ENCODE measurements around the gene TRA2B.
A peak's percentile ranks its signal among the peaks of the same experiment; 100 is the strongest.

The TRA2B gene

DNA sequence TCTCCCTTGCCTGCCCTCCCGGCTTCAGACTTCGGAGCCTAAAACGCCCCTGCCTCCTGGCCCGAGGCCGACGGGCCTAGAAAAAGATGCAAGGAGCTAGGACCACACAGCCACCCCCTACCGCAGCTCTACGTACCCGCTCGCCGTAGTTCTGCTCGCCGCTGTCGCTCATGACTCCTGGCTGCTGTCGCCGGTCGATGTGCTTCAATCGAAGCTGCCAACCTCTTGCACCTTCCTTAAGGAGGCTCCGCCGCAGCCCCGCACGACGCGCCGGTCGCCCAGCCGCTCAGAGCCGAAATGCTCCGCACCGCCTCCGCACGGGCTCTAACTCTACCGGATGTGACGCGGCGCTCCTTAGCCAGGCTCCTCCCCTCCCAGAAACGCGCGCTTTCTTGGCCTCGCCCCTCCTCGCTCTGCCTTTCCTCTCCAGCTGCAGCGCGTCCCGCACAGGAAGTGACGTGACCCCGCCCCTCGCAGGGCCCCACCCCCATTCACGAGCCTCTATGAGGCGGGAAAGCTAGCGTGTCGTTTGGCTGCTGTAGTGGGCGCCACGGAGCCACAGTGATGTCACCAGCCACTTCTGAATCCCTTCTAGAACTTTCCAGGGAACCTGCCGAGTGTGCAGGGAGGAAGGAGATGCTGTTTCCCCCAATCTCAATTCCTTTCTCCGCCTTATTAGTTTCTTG is at the start of gene TRA2B:
Gene TRA2B, minus strand, starts transcription at position 326 of the 686 bp plus-strand sequence. Its CDS starts 154 bp downstream, at position 172.
- peak; percentile 96 for DNase-seq (ENCODE audit: low read depth)

DNA sequence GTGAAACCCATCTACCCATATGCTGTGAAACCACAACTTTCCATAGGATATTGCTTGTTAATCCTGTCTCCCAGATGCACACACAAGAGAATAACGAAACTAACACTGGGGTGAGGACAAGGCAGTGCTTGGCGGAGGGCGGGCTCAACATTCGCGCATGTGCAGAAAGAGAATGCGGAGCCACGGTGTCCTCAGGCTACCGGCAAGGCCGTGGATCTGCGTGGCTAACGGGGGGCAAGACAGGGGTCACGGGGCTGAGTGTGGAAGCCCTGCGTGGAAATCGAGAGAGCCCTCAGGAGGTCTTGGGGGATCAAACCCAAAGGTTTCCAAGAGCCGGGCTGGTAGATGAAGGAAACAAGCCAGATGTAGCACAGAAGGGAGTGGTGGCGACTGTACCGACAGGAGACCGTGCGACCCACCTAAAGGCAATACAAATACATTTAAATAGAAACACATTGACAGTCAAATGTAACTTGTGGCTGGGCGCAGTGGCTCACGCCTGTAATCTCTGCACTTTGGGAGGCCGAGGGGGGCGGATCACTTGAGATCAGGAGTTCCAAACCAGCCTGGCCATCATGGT is 48.5 kb upstream of the TRA2B start:
- no peak for DNase-seq (ENCODE audit: low read depth)

DNA sequence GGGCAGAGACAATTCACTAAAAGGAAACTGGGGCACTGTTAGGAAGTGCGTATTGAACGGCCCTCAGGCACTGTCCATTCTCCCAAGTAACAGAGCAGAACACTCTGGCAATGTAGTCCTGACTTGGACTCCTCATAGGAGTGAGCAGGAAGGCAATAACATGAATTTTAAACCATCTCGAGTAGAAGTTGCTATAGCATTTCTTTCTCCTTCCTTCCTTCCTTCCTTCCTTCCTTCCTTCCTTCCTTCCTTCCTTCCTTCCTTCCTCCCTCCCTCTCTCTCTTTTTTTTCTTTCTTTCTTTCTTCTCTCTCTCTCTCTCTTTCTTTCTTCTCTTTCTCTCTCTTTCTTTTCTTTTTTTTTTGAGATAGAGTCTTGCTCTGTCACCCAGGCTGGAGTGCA is 46.4 kb upstream of the TRA2B start:
- DNase-seq (ENCODE audit: low read depth) = no peak

DNA sequence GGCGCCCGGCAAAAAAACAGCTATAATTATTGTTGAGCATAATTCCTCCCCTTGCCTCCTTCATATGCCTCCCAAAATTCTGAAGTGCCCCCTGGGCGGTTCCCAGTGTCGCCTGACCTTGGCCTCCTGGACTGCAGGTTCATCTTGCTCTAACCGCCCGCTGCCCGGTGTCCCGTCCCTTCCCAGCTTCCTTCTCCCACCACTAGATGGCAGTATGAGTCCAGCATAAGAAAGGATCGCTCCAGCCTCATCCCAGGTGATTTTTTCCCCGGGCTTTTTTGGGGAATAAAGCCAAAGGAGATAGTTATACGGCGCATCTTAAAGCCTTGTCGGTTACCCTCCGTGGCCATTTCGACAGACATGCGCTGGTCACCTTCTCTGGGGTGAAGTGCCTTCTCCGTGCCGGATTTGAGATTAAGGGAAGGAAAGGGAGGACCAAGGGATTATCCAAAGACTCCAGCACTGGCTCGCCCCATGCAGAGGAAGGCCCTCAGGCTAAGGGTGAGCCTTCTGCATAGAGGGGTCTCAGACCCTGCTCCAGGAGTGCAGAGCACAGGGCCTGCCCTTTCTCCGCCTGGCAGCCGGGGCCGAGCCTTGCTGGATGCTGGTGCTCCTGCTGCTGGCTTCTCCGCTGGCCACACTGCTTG is 45.8 kb upstream of the TRA2B start:
- peak; percentile 55 for DNase-seq (ENCODE audit: low read depth)

DNA sequence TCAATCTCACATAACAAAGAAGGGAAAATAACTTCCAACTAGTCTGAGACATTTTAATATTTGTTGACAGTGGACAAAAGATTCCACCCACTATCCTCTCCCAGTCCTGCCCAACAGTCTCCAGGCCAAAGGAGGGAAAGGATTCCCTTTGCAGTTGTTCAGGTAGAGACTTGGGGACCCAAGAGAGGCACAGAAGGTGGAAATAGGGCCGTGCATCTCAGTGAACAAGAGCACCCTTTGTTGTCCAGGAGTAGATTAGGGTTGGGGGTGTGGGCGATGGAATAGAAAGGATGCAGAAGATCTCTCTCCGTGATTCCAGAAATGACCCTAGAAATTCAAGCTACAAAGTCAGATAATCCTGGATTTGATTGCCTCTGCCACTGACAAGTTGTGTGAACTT is 44.8 kb upstream of the TRA2B start:
- DNase-seq (ENCODE audit: low read depth) = no peak

DNA sequence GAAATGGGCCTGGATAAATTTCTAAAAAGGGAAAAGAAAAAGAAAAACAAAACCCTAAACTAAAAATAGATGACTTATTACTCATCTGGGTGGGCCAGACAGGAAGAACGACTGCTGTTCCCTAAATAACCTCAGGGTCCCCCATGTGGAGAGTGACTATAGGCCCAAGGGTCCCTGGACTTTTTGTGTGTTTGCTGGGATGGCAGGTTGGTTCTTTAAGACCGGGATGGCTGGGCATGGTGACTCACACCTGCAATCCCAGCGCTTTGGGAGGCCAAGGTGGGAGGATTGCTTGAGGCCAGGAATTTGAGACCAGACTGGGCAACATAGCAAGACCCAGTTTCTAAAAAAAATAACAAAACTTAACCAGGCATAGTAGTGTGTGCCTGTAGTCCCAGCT is 43.8 kb upstream of the TRA2B start:
- no peak for DNase-seq (ENCODE audit: low read depth)

DNA sequence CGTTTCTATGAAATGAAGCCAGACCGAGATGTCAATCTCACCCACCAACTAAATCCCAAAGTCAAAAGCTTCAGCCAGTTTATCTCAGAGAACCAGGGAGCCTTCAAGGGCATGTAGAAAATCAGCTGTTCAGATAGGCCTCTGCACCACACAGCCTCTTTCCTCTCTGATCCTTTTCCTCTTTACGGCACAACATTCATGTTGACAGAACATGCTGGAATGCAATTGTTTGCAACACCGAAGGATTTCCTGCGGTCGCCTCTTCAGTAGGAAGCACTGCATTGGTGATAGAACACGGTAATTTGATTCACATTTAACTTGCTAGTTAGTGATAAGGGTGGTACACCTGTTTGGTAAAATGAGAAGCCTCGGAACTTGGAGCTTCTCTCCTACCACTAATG is 41.9 kb upstream of the TRA2B start:
- DNase-seq (ENCODE audit: low read depth) = no peak

DNA sequence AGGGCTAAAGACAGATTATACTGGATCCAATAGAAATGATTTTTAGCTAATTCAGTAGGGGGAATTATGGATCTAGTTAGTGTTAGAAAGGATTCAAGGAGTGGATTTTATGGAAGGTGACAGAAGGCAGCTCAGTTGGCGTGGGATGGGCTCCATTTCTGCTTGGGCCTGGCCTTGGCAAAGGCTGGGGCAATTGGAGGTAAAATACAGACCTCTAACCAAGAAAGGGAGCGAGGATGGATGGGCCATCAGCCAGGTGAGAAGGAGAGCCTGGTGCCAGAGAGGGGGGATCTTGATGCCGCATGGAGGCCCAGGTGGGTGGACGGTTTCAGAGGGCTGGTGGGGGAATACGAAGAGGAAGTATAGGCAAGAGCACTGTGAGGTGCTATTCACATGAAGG is 40.7 kb upstream of the TRA2B start:
- DNase-seq (ENCODE audit: low read depth) = no peak

DNA sequence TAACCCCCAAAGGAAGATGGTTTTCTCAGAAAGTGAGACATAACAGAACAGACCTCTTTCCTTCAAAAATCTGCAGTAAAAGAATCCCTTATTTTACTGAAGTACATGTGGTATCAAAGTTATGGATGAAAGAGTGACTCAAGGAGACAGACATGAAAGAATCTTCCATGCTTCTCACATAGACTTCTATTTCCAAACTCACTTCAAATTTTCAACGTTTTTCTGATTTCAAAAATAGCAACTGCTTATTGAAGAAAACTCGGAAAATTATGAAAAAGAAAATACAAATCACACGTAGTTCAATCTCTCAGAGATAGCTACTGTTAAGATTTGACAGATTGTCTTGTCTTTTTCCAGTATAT is 39.8 kb upstream of the TRA2B start:
- no peak for DNase-seq (ENCODE audit: low read depth)

DNA sequence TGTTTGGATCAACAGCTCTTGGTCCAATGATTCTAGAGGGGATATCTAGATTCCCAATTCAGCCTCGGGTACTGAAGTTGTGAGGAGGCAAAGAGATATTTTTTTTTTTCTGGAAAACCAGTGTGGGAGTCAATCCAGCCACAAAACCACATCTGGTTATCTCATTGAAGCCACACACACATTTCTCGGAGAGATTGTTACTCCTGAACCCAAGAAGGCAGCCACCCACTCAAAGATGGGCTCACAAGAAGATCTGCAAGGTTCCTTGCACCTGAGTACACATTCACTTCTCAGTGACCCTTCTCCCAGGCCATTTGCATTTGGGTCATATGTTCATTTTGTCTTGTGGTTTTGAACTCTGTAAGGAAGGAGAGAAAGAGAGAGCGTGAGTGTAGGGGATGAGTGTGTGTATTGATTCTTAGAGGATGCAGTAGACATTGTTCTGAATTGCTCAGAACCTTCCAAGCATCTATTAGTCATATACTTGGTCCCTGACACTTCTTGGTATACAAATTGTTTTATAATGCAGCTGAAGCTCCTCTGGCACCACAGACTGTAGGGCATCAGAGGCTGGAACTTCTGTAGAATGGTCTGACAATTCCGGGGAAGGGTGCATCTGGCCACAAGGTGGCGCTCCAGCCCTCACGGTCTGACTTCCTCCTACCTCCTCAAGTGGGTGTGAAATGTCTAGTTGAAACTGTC is 39.3 kb upstream of the TRA2B start:
- DNase-seq (ENCODE audit: low read depth) = peak; percentile 60

DNA sequence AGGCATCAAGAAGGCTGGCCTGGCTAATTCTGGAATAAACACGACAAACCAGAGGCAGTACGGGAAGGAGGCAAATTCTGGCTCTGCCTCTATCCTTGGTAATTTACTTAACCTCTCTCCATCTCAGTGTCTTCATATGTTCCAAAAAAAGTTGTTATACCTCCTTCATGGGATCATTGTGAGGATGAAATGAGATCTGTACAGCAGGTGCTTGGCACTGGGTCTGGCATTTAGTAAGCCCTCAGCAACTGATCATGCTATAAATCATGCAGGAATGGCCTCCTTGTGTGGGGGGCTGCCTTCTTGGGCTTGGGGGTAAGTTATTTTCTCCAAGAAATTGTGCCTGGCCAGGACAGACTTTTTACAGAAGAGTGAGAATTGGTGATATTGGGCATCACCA is 38.3 kb upstream of the TRA2B start:
- no peak for DNase-seq (ENCODE audit: low read depth)

DNA sequence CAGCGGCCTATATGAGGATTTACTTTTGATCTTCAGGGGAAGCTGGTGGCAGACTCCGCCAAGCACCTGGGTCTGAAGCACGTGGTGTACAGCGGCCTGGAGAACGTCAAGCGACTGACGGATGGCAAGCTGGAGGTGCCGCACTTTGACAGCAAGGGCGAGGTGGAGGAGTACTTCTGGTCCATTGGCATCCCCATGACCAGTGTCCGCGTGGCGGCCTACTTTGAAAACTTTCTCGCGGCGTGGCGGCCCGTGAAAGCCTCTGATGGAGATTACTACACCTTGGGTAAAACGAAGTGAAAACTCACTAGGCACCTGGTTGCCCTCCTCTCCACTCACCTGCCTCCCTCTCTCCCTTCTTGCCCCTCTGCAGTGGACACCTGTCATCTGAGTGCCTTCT is 33.8 kb upstream of the TRA2B start:
- DNase-seq (ENCODE audit: low read depth) = no peak

DNA sequence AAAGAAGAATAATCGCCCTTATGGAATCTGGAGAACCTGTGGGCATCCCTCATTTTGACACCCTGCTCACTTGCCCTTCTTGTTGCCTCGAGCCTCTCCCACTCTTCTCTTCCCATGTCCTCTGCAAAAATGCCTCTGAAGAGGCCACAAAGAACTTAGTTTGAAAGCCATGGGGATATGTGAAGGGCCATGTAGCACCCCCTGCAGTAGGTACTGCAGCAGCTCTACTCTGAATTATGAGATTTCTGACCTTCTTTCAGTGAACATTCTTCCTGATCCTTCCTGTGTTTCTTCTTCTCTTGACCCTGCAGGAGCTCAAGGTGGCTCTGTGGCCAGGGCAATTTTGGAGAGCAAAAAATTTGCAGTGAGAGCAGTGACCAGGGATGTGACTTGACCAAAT is 30.4 kb upstream of the TRA2B start:
- DNase-seq (ENCODE audit: low read depth) = no peak

DNA sequence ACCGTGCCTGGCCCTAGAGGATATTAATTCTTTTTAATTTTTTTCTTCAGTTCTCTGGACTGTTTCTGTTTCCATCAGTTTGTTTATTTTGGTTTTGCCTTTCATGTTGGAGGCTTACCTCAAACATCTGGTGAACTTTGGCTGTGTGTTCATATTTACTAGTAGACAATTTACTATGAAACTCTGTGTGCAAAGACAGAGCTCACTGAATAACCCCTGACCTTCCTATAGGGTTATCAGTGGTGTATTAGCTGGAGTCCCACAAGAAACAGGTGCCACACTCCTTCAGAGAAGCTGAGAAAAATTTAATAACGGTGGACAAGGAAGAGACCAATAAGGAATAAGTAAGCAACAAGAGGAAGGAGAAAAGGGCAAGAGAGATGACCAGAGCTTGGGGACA is 28.8 kb upstream of the TRA2B start:
- no peak for DNase-seq (ENCODE audit: low read depth)

DNA sequence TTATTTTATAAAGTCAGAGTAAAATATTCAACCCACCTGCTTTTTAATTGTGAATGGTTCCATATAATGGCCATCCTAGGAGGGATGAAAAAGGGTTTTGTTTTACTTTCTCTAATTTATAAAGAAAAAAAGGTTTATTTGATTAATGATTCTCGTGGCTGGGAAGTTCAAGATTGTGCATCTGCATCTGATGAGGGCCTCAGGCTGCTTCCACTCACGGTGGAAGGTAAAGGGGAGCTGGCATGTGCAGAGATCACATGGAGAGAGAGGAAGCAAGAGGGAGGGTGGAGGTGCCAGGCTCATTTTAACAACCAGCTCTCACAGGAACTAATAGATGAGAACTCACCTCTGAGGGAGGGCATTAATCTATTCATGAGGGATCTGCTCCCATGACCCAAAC is 27.7 kb upstream of the TRA2B start:
- no peak for DNase-seq (ENCODE audit: low read depth)

DNA sequence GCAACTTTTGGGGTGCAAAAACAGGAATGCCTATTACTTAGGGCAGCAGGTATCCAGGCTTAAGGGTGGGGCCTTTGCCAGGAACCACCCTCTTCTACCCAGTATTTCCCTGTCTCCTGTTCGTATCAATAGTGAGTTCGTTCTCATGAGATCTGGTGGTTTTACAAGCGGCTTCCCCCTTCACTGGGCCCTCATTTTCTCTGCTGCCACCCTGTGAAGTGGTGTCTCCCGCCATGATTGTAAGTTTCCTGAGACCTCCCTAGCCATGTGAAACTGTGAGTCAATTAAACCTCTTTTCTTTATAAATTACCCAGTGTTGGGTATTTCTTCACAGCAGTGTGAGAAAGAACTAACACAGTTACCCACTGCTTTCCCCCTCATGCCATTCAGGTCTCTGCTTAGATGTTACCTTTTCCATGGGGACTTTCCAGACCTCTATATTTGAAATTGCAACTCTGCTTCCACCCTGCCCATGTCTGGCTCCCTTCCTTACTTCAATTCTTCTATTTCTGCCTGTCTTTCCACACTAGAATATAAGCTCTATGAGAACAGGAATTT is 23.9 kb upstream of the TRA2B start:
- DNase-seq (ENCODE audit: low read depth) = no peak

DNA sequence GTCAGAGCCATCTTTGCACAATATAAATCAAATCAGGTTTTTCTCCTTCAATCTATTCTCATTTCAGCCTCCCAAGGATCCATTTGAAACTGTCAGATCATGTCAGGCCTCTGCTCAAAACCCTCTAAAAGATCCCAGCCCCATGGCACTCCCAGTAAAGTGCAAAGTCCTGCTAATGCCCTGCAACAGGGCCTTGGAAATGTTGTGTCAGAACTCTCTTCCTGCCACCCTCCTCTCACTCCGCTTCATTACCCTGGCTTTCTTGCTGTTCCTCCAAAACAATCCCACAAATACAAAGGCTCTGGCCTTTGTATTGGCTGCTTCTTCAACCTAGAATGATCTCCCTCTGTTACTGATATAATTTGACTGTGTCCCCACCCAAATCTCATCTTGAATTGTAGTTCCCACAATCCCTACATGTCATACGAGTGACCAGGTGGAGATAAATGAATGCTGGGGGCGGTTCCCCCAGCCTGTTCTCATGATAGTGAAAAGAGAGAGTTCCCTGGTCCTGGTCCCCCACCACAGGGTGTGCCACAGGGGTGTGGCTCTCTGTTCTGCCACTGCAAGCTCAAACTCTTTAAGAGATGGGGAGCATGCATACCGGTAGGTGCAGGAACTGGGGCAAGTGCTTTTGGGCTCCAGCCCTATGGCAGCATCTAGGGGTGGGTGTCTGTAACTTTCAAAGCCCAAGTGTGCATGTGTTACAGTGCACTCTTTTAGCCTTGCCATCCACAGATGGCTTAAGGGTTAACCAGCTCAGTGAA is 22.9 kb upstream of the TRA2B start:
- DNase-seq (ENCODE audit: low read depth) = no peak

DNA sequence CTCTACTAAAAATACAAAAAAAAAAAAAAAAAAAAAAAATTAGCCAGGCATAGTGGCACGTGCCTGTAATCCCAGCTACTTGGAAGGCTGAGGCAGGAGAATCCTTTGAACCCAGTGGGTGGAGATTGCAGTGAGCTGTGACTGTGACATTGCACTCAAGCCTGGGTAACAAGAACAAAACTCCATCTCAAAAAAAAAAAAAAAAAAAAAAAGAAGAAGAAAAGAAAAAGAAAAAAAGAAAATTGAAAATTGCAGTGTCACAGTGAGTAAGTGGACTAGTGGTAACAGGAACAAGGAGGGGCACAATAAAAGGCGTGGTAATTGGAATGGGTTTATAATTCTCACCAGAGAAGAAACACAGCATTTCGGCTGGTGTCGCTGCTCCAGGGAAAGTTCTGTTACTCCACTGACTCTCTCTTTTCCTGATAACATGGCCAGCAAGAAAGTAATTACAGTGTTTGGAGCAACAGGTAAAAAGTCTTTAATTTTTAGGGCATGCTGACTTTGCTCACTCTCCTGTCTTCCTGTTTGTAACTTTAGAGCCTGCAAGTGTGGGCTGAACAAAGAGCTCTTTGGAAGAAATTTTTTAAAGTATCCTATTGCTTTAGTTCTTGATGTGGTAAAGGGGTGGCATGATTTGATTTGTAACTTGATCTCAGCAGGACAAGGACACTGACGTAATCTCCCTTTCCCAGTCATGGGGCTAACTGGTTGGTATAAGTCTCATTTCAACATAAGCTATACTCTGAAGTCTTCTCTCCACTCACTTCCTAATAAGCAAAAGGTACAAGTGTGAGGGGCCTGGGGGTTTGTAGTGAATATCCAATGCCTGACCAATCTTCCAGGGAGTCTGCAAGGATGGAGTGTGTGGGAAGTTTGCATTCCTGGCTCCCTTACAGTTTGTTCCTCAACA is 22.1 kb upstream of the TRA2B start:
- peak; percentile 46 for DNase-seq (ENCODE audit: low read depth)

DNA sequence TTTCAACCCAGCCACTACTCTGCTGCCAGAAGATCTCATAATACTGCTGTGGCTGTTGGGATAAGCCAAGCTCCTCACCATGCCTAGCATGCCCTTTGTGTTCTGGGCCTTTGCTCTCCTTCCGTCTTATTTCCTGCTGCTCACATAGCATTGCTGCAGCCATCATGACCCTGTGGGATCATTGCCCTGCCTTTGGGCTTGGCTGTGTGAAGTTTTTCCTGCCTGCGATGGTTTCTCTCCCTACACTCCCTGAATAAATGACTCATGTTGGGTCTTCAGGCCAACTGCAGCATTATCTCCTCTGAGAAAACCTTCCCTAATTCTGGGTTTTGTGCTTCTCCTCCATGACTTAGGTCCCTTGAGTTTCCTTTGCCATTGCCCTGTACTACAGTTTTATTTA is 20.8 kb upstream of the TRA2B start:
- no peak for DNase-seq (ENCODE audit: low read depth)

DNA sequence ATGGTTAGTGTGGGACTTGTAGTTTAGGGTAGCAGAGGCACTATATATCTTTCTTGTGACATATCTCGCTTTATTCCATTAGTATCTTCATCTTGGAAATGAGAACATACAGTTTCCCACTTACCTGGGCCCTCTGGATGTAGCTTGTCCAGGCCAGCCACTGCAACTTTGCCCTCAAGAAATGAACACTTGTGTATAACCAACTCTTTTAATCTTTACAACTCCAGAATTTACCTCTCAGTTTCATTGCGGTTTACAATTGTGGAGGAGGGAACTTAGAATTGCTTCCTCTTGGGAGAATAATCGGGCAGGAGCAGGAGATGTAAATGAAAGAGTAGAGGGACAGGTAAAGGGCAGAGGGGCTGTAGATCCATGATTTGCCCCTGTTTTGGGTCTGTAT is 18.4 kb upstream of the TRA2B start:
- no peak for DNase-seq (ENCODE audit: low read depth)

DNA sequence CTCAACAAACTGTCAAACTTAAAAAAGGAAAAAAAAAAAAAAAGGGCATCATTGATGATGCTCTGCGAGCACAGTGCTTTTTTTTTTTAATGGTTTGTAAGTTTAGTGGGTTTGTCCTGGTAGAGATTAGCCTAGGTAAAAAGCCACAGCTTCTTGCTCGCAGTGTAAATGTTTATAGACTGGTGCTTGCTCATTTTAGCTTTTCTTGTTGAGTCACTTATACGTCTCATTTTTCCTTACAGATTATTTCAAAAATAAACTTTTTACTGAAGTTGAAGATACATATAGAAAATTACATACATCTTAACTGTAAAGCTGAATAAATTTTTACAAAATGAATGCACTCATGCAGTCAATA is 16.5 kb upstream of the TRA2B start:
- DNase-seq (ENCODE audit: low read depth) = no peak
